Liver (tissue), 3 donors: ENCODE data around the gene PPP2R5C.

Experiments
- ATF3 ChIP-seq: IDR thresholded peaks from 2 replicates; pipeline ENCODE4 v1.6.1; 2016; ENCODE audit warnings: antibody characterized with exemption
- CTCF ChIP-seq: fragments of 150-350 bp; IDR thresholded peaks from 2 replicates; pipeline ENCODE4 v1.5.1; 2017; ENCODE audit warnings: improper control_type of control experiment, low read depth, low read length; ENCODE audit not compliant: missing input control
- FOXA1 ChIP-seq: IDR thresholded peaks from 2 replicates; pipeline ENCODE4 v1.6.1; 2016; ENCODE audit warnings: antibody characterized with exemption
- JUND ChIP-seq, 2 donors: IDR thresholded peaks; 2 replicates each; pipeline ENCODE4 v1.6.1; 2016; ENCODE audit warnings: antibody characterized with exemption in 2 of 2
- MAX ChIP-seq: IDR thresholded peaks from 2 replicates; pipeline ENCODE4 v1.6.1; 2016; ENCODE audit warnings: antibody characterized with exemption
- RAD21 ChIP-seq, 2 donors: IDR thresholded peaks; 2 replicates each; pipeline ENCODE4 v1.6.1; 2016; ENCODE audit warnings: antibody characterized with exemption in 2 of 2, mild to moderate bottlenecking in 2 of 2
- REST ChIP-seq: IDR thresholded peaks from 2 replicates; pipeline ENCODE4 v1.6.1; 2016; ENCODE audit warnings: antibody characterized with exemption, mild to moderate bottlenecking
- TAF1 ChIP-seq: conservative IDR thresholded peaks from 2 replicates; pipeline ENCODE4 v1.6.1; 2016; ENCODE audit warnings: antibody characterized with exemption, mild to moderate bottlenecking
- YY1 ChIP-seq: IDR thresholded peaks from 2 replicates; pipeline ENCODE4 v1.6.1; 2016; ENCODE audit warnings: antibody characterized with exemption, mild to moderate bottlenecking
- ZBTB33 ChIP-seq: IDR thresholded peaks from 2 replicates; pipeline ENCODE4 v1.6.1; 2016; ENCODE audit warnings: antibody characterized with exemption
- donor health status: healthy.
- donor health status: healthy.

GRCh38 chr14:101858791-101859537 is 97.5 kb downstream of the PPP2R5C start:
- no peak for TF ChIP-seq CTCF
- TF ChIP-seq ZBTB33, result no peak
- TF ChIP-seq JUND (IDR thresholded peaks at IDR 0.05), result no peak
- no peak for TF ChIP-seq REST
- TF ChIP-seq RAD21 (IDR thresholded peaks at IDR 0.05), result no peak
- no peak for TF ChIP-seq TAF1
- TF ChIP-seq MAX, result no peak
- TF ChIP-seq YY1, result no peak
- TF ChIP-seq ATF3, result no peak
- no peak for TF ChIP-seq FOXA1
